ENCODE results near the gene TMX3. TPM values are rescaled to one million over a fixed set of nuclear protein-coding genes. Genes with fewer than 3 reads are reported as not detected.
A peak's percentile ranks its signal among the peaks of the same experiment; 100 is the strongest.

TMX3 gene
- total RNA-seq, 4 donors from 2014 or later = 19.1 to 44.0 (median 25.3) TPM

GRCh38 chr18:68713796-68714195 is 1.1 kb downstream of the TMX3 start:
- Histone ChIP-seq H3K27ac (no peak overlapping the region), H3K4me1 (peaks cover 22% of the 10 kb centered on the region), H3K27me3 (no peaks in the 10 kb centered on the region), H3K36me3 (peaks cover 35% of the 10 kb centered on the region), H3K4me3 (peak overlapping the region; percentile 98), H3K9me3 (no peaks in the 10 kb centered on the region)
- DNase-seq (ENCODE audit: low spot score in 2 of 2) = no peak
- no peak for TF ChIP-seq POLR2AphosphoS5 (IDR thresholded peaks at IDR 0.05)
- TF ChIP-seq CTCF (IDR thresholded peaks at IDR 0.05) = no peak
- TF ChIP-seq POLR2A (IDR thresholded peaks at IDR 0.05) = no peak
- TF ChIP-seq EP300 (IDR thresholded peaks at IDR 0.05) = no peak
- 29% methylated on average over 6 of the region's 6 CpGs for WGBS

- Histone ChIP-seq H3K27me3 (no peaks in the 10 kb centered on the region), H3K36me3 (peaks cover 41% of the 10 kb centered on the region), H3K27ac (no peak overlapping the region), H3K4me1 (peaks cover 22% of the 10 kb centered on the region), H3K4me3 (no peak overlapping the region), H3K9me3 (no peaks in the 10 kb centered on the region)
- no peak for DNase-seq (ENCODE audit: low spot score in 2 of 2)
- TF ChIP-seq CTCF (IDR thresholded peaks at IDR 0.05) (no peak), POLR2A (IDR thresholded peaks at IDR 0.05) (no peak), POLR2AphosphoS5 (IDR thresholded peaks at IDR 0.05) (no peak), EP300 (IDR thresholded peaks at IDR 0.05) (no peak)
- WGBS = 70% methylated on average over 4 of the region's 4 CpGs
Measured at GRCh38 chr18:68713131-68713530, 1.8 kb downstream of the TMX3 start.

- no peak for DNase-seq (ENCODE audit: low spot score in 2 of 2)
- Histone ChIP-seq H3K4me1 (no peaks in the 10 kb centered on the region), H3K9me3 (no peaks in the 10 kb centered on the region), H3K27ac (no peak overlapping the region), H3K4me3 (no peak overlapping the region), H3K36me3 (peaks cover 69% of the 10 kb centered on the region), H3K27me3 (no peaks in the 10 kb centered on the region)
- 97% methylated on average over 2 of the region's 2 CpGs for WGBS
- TF ChIP-seq POLR2AphosphoS5 (IDR thresholded peaks at IDR 0.05) = no peak
- TF ChIP-seq CTCF (IDR thresholded peaks at IDR 0.05) = no peak
- TF ChIP-seq POLR2A (IDR thresholded peaks at IDR 0.05) = no peak
- TF ChIP-seq EP300 (IDR thresholded peaks at IDR 0.05) = no peak
Measured at GRCh38 chr18:68707646-68708045, 7.3 kb downstream of the TMX3 start.

GRCh38 chr18:68705119-68705518 is 9.8 kb downstream of the TMX3 start:
- Histone ChIP-seq H3K4me3 (no peak overlapping the region), H3K27ac (no peak overlapping the region), H3K4me1 (no peaks in the 10 kb centered on the region), H3K9me3 (no peaks in the 10 kb centered on the region), H3K27me3 (no peaks in the 10 kb centered on the region), H3K36me3 (peaks cover 46% of the 10 kb centered on the region)
- no peak for DNase-seq (ENCODE audit: low spot score in 2 of 2)
- WGBS = 86% methylated on average over 1 of the region's 1 CpG
- TF ChIP-seq POLR2A (IDR thresholded peaks at IDR 0.05) (no peak), CTCF (IDR thresholded peaks at IDR 0.05) (no peak), EP300 (IDR thresholded peaks at IDR 0.05) (no peak)

GRCh38 chr18:68703326-68703725 is 11.6 kb downstream of the TMX3 start:
- DNase-seq (ENCODE audit: low spot score in 2 of 2) = no peak
- H3K27me3 ChIP-seq = no peaks in the 10 kb centered on the region
- no peak overlapping the region for H3K4me3 ChIP-seq
- TF ChIP-seq CTCF (IDR thresholded peaks at IDR 0.05) (no peak), EP300 (IDR thresholded peaks at IDR 0.05) (no peak), POLR2AphosphoS5 (IDR thresholded peaks at IDR 0.05) (no peak), POLR2A (IDR thresholded peaks at IDR 0.05) (no peak)
- no peak overlapping the region for H3K27ac ChIP-seq
- H3K4me1 ChIP-seq = no peaks in the 10 kb centered on the region
- peaks cover 29% of the 10 kb centered on the region for H3K36me3 ChIP-seq
- H3K9me3 ChIP-seq = no peaks in the 10 kb centered on the region
- WGBS = 79% methylated on average over 3 of the region's 3 CpGs
